ENCODE measurements around the gene PHYH. TPM values are rescaled to one million over a fixed set of nuclear protein-coding genes. Genes with fewer than 3 reads are reported as not detected.

PHYH gene
- 10 to 100 TPM in 1 of 2 experiments, 1 to 10 TPM in 1; 9.8 to 12.0 TPM for total RNA-seq

GRCh38 chr10:13299437-13300287, at the start of gene PHYH:
Gene PHYH, minus strand, starts transcription at chr10:13300064. Its CDS starts 22 bp downstream, at chr10:13300042.
- ChIA-PET CTCF (interaction anchor here (0.5 to 3.8 kb wide), 8 partner anchors 9 to 1214 kb away, joined by 3 to 32 read pairs (median 4); no protein-coding TSS in a partner anchor), POLR2A (no interaction called here)
- no peaks in the 10 kb centered on the region for H3K9me3 Mint-ChIP-seq
- H3K27ac Mint-ChIP-seq, result peak within 1 kb of the TSS; percentile 92
- H3K4me3 Mint-ChIP-seq, result peak within 1 kb of the TSS; percentile 80
- peaks cover 25% of the 10 kb centered on the region for H3K4me1 Mint-ChIP-seq
- DNase-seq, result peak; percentile 79
- peaks cover 1% of the 10 kb centered on the region for H3K36me3 Mint-ChIP-seq (ENCODE audit: low read depth)
- no peaks in the 10 kb centered on the region for H3K27me3 Mint-ChIP-seq

- Mint-ChIP-seq H3K27me3 (no peaks in the 10 kb centered on the region), H3K4me1 (peaks cover 64% of the 10 kb centered on the region), H3K27ac (peak within 1 kb of the TSS; percentile 98), H3K9me3 (no peaks in the 10 kb centered on the region), H3K4me3 (peak within 1 kb of the TSS; percentile 91), H3K36me3 (ENCODE audit: low read depth) (peaks cover 13% of the 10 kb centered on the region)
- peak; percentile 88 for DNase-seq
- ChIA-PET CTCF (interaction anchor here (3.9 kb wide), 1 partner anchor 46 kb away, joined by 19 read pairs; no protein-coding TSS in a partner anchor), POLR2A (interaction anchor here (0.6 kb wide), 1 partner anchor 1613 kb away, joined by 3 read pairs; no protein-coding TSS in a partner anchor)
Observed at GRCh38 chr10:13348216-13349017, 48.6 kb upstream of the PHYH start, which contains the start of gene SEPHS1. Gene SEPHS1, minus strand, starts transcription at chr10:13348293. Its CDS starts 3,343 bp downstream, at chr10:13344950.

- CTCF ChIA-PET, result no interaction called here
- no peaks in the 10 kb centered on the region for H3K9me3 Mint-ChIP-seq
- peak; percentile 78 for DNase-seq
- H3K4me1 Mint-ChIP-seq, result peaks cover 65% of the 10 kb centered on the region
- no peaks in the 10 kb centered on the region for H3K27me3 Mint-ChIP-seq
- POLR2A ChIA-PET, result no interaction called here
- H3K27ac Mint-ChIP-seq, result peak overlapping the region; percentile 82
- peaks cover 20% of the 10 kb centered on the region for H3K36me3 Mint-ChIP-seq (ENCODE audit: low read depth)
- H3K4me3 Mint-ChIP-seq, result peak overlapping the region; percentile 51
Observed at GRCh38 chr10:13347500-13348156, 47.8 kb upstream of the PHYH start.

- peak; percentile 24 for DNase-seq
- CTCF ChIA-PET, result no interaction called here
- peaks cover 62% of the 10 kb centered on the region for H3K4me1 Mint-ChIP-seq
Observed at GRCh38 chr10:13347043-13347499, 47.2 kb upstream of the PHYH start.

GRCh38 chr10:13346283-13347042, 46.6 kb upstream of the PHYH start:
- peak overlapping the region; percentile 86 for H3K4me3 Mint-ChIP-seq
- POLR2A ChIA-PET, result no interaction called here
- peaks cover 56% of the 10 kb centered on the region for H3K4me1 Mint-ChIP-seq
- H3K36me3 Mint-ChIP-seq (ENCODE audit: low read depth), result peaks cover 20% of the 10 kb centered on the region
- H3K27me3 Mint-ChIP-seq, result no peaks in the 10 kb centered on the region
- CTCF ChIA-PET, result no interaction called here
- DNase-seq, result no peak
- no peaks in the 10 kb centered on the region for H3K9me3 Mint-ChIP-seq
- peak overlapping the region; percentile 91 for H3K27ac Mint-ChIP-seq

More at GRCh38 chr10:13347043-13347499, 47.2 kb upstream of the PHYH start:
- POLR2A ChIA-PET, result no interaction called here
- no peaks in the 10 kb centered on the region for H3K9me3 Mint-ChIP-seq
- H3K27ac Mint-ChIP-seq, result peak overlapping the region; percentile 91
- H3K4me3 Mint-ChIP-seq, result peak overlapping the region; percentile 86
- H3K36me3 Mint-ChIP-seq (ENCODE audit: low read depth), result peaks cover 20% of the 10 kb centered on the region
- H3K27me3 Mint-ChIP-seq, result no peaks in the 10 kb centered on the region

- H3K36me3 Mint-ChIP-seq (ENCODE audit: low read depth), result peaks cover 56% of the 10 kb centered on the region
- H3K9me3 Mint-ChIP-seq, result no peaks in the 10 kb centered on the region
- ChIA-PET CTCF (interaction anchor here (0.6 to 1.4 kb wide), 4 partner anchors 9 to 1274 kb away, joined by 3 to 6 read pairs (median 4); no protein-coding TSS in a partner anchor), POLR2A (interaction anchor here (0.7 kb wide), 1 partner anchor 9 kb away, joined by 5 read pairs; no protein-coding TSS in a partner anchor)
- no peaks in the 10 kb centered on the region for H3K27me3 Mint-ChIP-seq
- peak overlapping the region; percentile 91 for H3K27ac Mint-ChIP-seq
- peaks cover 56% of the 10 kb centered on the region for H3K4me1 Mint-ChIP-seq
- peak; percentile 53 for DNase-seq
- peak overlapping the region; percentile 65 for H3K4me3 Mint-ChIP-seq
Observed at GRCh38 chr10:13340626-13341376, 40.9 kb upstream of the PHYH start.

- Mint-ChIP-seq H3K9me3 (no peaks in the 10 kb centered on the region), H3K4me3 (peak overlapping the region; percentile 65), H3K27me3 (no peaks in the 10 kb centered on the region), H3K36me3 (ENCODE audit: low read depth) (peaks cover 53% of the 10 kb centered on the region), H3K27ac (peak overlapping the region; percentile 91), H3K4me1 (peaks cover 48% of the 10 kb centered on the region)
- ChIA-PET CTCF (interaction anchor here (1.3 kb wide), 1 partner anchor 37 kb away, joined by 6 read pairs; no protein-coding TSS in a partner anchor), POLR2A (interaction anchor here (0.7 kb wide), 1 partner anchor 10 kb away, joined by 5 read pairs; no protein-coding TSS in a partner anchor)
- DNase-seq, result no peak
Observed at GRCh38 chr10:13340068-13340467, 40.2 kb upstream of the PHYH start.

- Mint-ChIP-seq H3K9me3 (no peaks in the 10 kb centered on the region), H3K36me3 (ENCODE audit: low read depth) (peaks cover 53% of the 10 kb centered on the region), H3K4me1 (peaks cover 39% of the 10 kb centered on the region), H3K4me3 (no peak overlapping the region), H3K27me3 (no peaks in the 10 kb centered on the region), H3K27ac (no peak overlapping the region)
- CTCF ChIA-PET, result interaction anchor here (0.6 kb wide), 1 partner anchor 392 kb away, joined by 7 read pairs; no protein-coding TSS in a partner anchor
- no peak for DNase-seq
- POLR2A ChIA-PET, result interaction anchor here (0.6 kb wide), 1 partner anchor 446 kb away, joined by 3 read pairs; no protein-coding TSS in a partner anchor
Observed at GRCh38 chr10:13338390-13339110, 38.7 kb upstream of the PHYH start.

- Mint-ChIP-seq H3K27ac (peak overlapping the region; percentile 27), H3K36me3 (ENCODE audit: low read depth) (peaks cover 50% of the 10 kb centered on the region), H3K4me3 (no peak overlapping the region), H3K27me3 (no peaks in the 10 kb centered on the region), H3K9me3 (no peaks in the 10 kb centered on the region), H3K4me1 (peaks cover 34% of the 10 kb centered on the region)
- CTCF ChIA-PET, result no interaction called here
- POLR2A ChIA-PET, result interaction anchor here (0.6 kb wide), 1 partner anchor 447 kb away, joined by 3 read pairs; no protein-coding TSS in a partner anchor
- no peak for DNase-seq
Observed at GRCh38 chr10:13337827-13338196, 37.9 kb upstream of the PHYH start.

GRCh38 chr10:13337128-13337826, 37.4 kb upstream of the PHYH start:
- H3K4me1 Mint-ChIP-seq, result peaks cover 31% of the 10 kb centered on the region
- H3K27ac Mint-ChIP-seq, result no peak overlapping the region
- H3K9me3 Mint-ChIP-seq, result no peaks in the 10 kb centered on the region
- ChIA-PET CTCF (interaction anchor here (1.5 kb wide), 1 partner anchor 35 kb away, joined by 7 read pairs; no protein-coding TSS in a partner anchor), POLR2A (no interaction called here)
- H3K27me3 Mint-ChIP-seq, result no peaks in the 10 kb centered on the region
- DNase-seq, result no peak
- H3K4me3 Mint-ChIP-seq, result no peak overlapping the region
- H3K36me3 Mint-ChIP-seq (ENCODE audit: low read depth), result peaks cover 53% of the 10 kb centered on the region

All from activated CD4-positive, alpha-beta T cell treated with anti-CD3 and anti-CD28 coated beads, Interleukin-2, amount 10 ng/mL, durations not matched to agents 7 days and 5 days (primary cell).